Measurements from ENCODE around the gene CYP19A1. TPM values are rescaled to one million over a fixed set of nuclear protein-coding genes. Genes with fewer than 3 reads are reported as not detected.

Gene CYP19A1
- total RNA-seq, 1 experiment from 2014 or later, result 2.8 TPM

DNA sequence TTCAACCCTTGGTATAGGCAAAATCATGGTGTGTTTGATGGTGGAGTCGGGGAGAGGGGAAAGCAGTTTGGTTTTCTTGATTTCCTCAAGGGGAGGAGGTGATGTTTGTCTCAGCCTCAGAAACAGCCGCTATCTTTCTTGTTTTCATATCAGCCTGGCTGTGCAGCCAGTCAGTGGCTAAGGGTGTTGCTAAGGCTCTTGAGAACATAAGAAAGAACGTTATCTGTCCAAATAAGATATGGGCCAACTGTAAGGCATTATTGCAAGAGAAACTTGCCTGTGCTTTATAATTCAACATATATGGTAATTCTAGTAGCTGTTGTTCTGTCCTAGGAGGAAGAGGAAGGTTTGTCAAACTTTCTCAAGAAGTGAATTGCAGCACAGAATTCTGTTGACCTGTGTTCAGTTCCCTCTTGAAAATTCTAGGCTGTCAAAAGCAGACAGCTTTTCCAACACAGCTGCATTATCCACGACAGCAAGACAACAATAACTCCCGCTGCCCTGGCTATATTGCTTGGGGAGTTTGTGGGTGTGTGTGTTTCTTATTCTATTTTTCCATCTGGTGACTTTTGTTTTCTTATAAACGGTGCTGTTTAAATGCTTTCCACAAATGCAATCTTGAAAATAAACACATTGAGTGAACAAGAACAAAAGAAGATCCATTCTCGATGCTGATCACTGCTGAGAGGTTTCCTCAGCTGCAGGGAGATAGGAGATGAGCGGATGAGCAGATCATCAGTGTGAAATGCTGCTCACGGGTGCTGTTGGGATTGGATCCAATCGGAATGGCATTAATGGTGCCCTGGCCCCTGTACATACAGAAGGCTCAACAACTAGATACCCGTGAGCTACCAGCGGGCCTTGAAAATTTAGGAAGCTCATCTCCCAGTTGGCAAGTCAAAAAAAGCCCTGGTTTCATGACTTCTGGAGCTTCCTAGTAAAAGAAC, 152.9 kb downstream of the CYP19A1 start:
- DNase-seq (ENCODE audit: low read depth), result no peak

DNA sequence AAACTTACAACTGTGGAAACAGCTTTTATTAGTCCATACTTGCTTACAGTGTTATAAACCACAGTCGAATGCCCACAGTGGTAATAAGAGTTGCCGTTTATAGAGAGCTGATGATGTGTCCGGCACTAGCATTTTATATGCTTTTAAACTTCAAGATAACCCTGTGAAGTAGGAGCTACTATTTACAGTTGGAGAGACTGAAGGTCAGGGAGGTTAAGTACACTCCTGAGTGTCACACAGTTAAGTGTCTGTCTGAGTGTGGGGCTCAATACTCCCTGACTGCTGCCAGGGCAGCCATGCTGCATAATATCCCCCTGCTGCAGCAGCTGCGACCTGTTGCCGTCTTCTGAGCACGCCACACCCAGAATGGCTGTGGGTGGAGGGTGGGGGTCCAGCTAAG, 153.8 kb downstream of the CYP19A1 start:
- DNase-seq (ENCODE audit: low read depth), result no peak

DNA sequence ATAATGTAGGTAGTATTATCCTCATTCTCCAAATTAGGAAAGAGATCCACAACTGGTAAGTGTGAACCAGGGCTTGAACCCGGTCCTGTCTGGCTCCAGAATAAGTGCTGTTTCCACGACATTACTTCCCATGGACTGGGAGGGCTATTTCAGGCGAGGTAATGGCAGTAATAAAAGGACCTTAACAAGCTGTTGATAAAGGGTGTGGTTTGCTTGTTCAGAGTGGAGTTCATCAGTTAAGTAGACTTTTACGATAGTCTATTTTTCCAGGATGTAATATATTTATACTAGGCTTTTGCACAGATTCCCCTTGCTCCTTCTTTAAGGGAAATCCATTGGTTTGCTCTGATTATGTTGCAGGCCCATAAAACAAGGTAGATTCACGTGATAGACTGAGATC, 155.3 kb downstream of the CYP19A1 start:
- no peak for DNase-seq (ENCODE audit: low read depth)

DNA sequence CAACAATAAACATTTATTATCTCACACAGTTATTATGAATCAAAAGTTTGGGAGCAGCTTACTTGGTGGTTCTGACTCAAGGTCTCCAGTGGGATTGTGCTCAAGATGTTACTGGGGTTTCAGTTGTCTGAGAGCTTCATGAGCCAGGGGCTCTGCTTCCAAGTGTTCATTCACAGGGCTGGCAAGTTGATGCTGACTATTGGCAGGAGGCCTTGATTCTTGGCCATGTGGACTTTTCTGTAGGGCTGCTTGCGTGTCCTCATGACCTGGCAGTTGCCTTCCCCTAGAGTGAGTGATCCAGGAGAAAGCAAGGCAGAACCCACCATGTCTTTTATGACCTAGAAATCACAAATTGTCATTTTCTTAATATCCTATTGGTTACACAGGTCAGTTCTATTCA, 156.5 kb downstream of the CYP19A1 start:
- no peak for DNase-seq (ENCODE audit: low read depth)

DNA sequence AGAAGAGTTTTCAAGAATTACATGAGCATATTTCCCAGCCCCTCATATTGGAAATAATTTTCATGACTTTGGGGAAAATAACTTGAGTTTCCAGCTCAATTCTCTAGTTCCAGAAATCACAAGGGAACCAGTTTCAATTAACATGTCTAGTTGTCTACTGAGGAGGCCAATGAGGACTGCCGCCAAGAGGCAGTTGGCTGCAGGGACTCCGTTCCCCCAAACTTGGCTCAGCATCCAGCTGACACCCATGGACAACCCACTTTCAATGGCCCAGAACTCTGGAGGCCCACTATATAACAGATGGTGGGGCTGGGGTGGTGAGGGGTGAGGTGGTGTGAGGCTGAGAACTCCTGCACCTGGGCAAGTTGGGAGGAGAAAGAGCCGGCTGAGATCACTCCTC, 157.2 kb downstream of the CYP19A1 start:
- no peak for DNase-seq (ENCODE audit: low read depth)

DNA sequence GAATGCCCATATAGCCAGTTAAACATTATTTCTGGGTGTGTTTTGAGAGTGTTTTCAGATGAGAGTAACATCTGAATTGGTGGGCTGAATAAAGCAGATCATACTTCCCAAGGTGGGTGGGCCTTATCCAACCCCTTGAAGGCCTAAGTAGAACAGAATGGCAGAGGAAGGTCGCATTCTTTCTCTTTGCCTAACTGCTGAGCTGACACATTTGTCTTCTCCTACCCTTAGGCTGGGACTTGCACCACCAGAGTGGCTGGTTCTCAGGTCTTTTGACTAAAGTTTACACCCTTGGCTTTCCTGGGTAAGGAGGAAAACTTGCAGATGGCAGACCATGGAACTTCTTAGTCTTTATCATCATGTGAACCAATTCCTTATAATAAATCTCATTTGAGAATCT, 157.9 kb downstream of the CYP19A1 start:
- no peak for DNase-seq (ENCODE audit: low read depth)

DNA sequence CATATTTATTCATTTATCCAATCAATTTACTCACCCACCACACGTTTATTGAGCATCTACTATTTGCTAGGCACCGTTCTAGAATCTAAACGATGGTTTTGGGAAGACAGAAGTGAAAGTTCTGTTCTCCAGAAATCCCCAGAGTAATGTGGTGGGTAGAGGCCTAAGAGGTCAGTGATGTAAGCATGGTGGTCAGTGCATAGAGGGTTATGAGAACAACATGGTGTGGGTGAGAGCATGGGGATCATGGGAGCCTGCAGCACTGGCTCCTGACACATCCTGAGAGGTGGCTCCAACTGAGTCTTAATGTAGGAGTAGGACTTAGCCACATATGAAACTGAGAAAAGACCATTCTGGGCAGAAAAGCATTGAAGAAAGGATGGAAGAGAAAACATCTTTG, 158.4 kb downstream of the CYP19A1 start:
- no peak for DNase-seq (ENCODE audit: low read depth)

DNA sequence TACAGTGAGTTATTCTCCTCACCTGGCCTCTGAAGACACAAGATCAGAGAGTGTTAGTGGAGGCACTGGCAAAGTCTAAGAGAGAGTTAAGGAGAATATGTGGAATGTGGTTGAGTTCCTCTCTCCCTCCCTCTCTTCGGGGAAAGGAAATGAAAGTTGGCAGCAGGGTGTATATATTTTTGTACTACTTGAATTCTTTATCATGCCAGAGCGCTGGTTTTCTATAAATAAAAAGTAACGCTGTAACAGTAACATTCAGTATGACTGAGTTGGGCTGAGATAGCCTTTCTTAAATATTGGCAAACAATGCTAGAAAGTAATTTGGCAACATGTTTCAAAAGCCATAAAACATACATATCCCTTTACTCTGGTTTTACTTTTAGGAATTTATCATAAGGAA, 166.2 kb downstream of the CYP19A1 start:
- no peak for DNase-seq (ENCODE audit: low read depth)

DNA sequence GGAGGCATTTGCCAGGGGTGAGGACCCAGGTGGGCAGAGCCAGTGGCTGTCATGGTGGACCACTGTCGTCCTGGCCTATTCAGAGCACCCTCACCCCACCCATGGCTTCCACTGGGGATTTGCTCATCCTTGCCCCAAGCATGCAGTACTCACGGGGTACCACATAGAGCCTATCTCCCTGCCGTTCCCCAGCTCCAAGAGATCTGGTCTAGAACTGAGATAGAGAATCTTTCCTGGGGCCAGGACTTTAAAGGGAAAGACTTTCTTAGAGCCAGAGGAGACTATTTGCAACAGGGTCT, 166.8 kb downstream of the CYP19A1 start:
- DNase-seq (ENCODE audit: low read depth), result no peak

DNA sequence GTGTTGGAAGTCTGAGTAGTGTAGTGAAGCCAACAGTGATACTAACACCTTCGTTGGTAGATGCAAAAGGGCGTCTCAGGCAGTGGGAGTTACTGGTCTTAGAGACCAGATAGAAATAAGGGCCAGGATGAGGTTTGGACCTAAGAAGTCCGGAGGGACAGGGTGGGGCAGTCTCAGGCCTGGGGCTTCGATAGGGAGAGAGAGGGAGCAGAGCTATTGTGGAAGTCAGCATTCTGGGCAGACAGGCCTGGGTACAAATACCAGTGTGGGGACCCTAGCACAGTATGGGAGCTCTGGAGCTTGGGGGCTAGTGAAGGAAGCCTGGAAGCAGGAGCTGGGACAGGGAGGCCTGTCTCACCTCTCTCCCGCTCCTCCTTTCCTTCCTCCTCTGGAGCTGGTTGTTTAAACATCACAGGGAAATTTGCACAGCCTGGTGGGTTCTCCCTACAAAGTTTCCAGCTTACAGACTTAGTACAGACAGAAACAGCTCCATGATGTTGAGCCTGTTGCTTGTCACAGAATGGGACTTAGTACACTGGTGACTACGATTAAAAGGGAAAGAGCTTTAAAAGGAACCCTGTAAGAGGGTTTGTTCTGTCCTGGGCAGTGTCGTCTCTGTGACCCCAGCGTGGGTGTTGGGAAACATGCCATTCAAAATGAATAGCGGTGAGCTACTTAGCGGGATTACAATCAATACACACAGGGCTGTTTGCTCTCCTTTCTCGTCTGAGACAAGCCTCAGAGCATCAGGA, 167.3 kb downstream of the CYP19A1 start:
- no peak for DNase-seq (ENCODE audit: low read depth)

DNA sequence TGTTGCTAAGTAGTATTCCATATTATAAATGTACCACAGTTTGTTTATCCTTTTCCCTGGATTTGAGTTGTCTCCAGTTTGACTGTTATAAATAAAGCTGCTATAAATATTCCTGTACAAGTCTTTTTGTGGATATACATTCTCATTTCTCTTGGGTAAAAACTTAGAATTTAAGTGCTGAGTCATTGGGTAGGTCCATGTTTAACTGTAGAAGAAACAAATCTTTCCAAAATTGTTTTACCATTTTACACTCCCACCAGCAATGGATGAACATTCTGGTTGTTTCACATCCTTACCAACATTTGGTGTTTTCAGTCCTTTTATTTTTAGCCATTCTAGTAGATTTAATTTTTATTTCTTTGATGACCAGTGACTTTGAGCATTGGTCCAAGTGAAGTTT, 169.7 kb downstream of the CYP19A1 start:
- DNase-seq (ENCODE audit: low read depth), result no peak

DNA sequence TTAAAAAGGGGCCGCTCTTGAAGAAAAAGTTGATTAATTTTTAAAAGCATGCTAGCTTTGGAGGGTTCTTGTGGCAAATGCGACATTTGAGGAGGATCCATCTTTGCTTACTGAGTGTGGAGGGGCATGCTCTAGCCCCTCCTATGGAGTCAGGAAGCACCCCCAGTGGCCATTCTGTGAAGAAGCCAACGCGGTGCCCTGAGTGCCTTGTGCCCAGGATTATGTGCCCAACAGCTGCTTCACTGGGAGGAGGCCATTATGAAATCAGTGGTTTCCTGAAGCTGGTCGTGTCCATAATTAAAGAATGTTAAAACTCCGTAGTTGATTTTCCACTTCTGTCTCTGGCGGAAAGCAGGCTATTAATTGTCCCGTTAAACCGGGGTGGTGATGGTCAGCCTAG, 174.6 kb downstream of the CYP19A1 start:
- no peak for DNase-seq (ENCODE audit: low read depth)

DNA sequence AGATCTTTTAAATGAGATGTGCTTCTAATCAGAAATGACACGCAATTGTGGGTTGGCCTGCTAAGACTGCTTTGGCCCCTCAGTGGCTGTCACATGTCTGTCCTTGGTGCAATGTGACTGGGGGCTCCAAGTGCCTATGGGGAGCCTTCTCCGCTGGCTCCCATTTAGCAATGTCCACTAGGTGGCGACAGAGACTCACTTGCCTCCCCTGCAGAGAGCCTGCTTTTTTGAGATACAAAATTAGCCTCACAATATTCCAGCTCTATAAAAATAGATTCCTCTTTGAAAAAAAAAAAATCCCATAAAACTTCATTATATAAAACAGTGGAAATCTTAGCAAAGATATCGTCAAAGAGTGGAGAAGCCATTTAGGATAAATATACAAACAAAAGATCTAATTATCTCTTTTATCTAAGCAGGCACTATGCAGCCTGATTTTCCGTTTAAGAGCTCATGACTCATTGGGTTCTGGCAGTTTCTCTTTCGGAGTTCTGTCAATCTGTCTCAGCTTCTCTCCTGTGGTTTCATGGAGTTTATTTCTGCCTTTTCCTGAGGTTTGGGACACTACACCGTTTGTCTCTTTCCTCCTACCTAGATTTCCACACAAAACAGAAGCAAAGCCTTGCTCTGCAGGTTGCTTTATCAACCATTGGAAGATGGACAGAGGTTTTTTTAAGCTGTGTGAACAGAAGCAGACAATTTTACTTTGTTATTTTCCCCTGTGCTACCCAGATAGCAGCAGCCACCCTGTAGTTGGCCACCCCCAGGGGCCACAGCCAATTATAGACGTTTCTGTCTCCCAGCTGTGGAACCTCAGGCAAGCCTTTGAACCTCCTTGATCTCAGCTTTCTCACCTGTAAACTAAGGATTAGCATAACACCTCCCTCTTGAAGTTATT, 175.3 kb downstream of the CYP19A1 start:
- DNase-seq (ENCODE audit: low read depth), result peak; percentile 89

DNA sequence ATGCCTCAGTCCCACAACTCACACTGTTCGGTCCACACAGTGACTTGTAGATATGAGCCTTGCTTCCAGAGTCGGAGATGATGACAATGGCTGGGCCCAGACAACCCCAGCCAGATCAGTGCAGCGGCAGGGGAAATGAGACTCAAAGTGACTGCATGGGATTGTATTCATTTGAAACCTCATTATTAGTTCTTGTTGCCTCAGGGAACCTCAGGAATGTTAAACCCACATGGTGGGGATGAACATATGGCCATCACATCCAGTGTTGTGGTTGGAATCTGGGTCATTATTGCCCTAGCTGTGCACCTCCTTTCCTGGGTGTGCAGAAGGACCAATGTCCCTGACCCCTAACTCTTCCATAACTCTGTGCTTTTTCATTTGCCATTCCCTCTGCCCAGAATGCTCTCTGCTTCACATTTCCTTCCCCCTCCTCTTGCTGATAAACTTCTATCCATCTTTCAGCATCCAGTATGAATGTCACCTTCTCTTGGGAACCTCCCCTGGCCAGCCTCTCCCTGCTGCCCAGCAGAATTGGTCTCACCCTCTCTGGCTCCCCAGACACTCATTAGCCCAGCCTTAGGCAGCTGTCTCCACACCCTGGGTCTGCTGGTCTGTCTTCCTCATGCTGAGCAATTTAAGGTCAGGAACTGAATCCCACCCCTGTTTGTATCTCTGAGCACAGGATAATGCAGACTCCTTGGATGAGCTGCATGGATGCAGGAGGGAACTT, 176.7 kb downstream of the CYP19A1 start:
- DNase-seq (ENCODE audit: low read depth), result peak; percentile 60

DNA sequence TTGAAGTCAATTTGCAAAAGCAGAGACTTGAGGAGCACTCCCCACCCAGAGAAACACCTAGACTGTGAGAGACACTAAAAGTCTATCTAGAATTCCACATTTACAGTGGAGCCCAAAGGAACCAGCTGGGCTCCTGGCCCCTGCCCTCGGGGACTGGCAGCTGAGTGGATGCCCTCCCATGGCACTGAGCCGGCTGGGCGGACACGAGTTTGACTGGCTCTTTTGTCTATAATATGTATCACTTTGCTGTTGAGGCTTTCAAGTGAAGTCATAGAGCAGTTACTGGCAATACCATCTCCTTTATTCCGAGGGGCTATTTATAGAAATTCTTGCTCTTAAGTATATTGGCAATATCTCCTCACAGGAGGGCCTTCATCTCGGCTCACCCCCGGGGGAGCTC, 177.9 kb downstream of the CYP19A1 start:
- no peak for DNase-seq (ENCODE audit: low read depth)

Other genes with a start within 250 kb of the CYP19A1 start
- gene TNFAIP8L3, start 243.7 kb downstream of the CYP19A1 start, total RNA-seq (2014; rRNA removed; shearing (Covaris generic)), result 0.97 and 1.0 TPM in 2 replicates
- gene GLDN, start 3.1 kb upstream of the CYP19A1 start, total RNA-seq (2014; rRNA removed; shearing (Covaris generic)), result 1.0 TPM in 1 of 2 replicates, not detected in the other